NK-92 treated with Interleukin-12 subunit alpha and Interleukin-12 subunit beta, amount 100 ng/mL, for 24 hours (cell line): ENCODE measurements around the gene MSH5.

Experiments
- DNase-seq: peaks from one replicate; lab custom pipeline; 2025; lab: John Stamatoyannopoulos, UW

The MSH5 gene

DNA sequence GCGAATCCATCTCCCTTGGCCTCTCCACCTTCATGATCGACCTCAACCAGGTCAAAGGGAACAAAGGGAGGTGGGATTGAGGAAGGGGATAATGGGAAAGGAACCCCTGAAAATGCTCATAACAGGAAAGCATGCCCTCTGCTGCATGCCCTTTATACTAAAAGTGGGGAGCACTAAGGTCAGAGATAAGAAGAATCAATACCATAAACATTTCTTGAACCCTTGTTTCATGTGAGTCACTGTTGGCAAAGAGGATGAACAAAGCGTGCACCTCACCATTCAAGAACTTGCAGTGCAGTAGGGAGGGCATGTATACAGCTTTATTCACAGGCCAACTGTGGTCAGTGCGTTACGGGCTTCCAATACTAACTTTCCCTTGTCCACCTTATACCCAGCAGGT is 21.0 kb downstream of the MSH5 start:
- DNase-seq: no peak

DNA sequence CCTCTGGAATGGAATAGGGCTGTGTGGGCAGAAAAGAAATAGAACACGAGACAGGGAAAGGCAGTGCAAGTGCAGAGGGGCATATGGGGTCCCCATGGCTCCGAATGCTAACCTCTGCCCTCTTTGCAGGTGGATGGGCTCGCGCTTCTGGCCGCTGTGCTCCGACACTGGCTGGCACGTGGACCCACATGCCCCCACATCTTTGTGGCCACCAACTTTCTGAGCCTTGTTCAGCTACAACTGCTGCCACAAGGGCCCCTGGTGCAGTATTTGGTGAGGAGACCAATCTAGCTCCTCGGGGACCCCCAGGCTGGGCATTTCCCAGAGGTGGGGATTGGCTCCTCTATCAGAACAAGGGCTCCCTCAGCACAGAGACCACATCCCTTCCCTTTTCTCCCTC is 21.5 kb downstream of the MSH5 start:
- no peak for DNase-seq

DNA sequence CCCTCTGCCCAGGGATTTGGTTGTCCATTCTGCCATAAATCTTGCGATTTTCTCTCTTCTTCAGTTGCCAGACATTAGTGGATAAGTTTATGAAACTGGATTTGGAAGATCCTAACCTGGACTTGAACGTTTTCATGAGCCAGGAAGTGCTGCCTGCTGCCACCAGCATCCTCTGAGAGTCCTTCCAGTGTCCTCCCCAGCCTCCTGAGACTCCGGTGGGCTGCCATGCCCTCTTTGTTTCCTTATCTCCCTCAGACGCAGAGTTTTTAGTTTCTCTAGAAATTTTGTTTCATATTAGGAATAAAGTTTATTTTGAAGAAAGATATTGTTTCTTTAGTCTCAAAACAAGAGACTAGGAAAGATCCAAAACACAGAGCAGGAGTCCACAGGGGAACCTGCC is 22.6 kb downstream of the MSH5 start, which contains the start of gene SAPCD1:
Gene SAPCD1, plus strand, starts transcription at position 301 of the 400 bp plus-strand sequence. CDS start 399 bp downstream, outside the sequence.
- no peak for DNase-seq

DNA sequence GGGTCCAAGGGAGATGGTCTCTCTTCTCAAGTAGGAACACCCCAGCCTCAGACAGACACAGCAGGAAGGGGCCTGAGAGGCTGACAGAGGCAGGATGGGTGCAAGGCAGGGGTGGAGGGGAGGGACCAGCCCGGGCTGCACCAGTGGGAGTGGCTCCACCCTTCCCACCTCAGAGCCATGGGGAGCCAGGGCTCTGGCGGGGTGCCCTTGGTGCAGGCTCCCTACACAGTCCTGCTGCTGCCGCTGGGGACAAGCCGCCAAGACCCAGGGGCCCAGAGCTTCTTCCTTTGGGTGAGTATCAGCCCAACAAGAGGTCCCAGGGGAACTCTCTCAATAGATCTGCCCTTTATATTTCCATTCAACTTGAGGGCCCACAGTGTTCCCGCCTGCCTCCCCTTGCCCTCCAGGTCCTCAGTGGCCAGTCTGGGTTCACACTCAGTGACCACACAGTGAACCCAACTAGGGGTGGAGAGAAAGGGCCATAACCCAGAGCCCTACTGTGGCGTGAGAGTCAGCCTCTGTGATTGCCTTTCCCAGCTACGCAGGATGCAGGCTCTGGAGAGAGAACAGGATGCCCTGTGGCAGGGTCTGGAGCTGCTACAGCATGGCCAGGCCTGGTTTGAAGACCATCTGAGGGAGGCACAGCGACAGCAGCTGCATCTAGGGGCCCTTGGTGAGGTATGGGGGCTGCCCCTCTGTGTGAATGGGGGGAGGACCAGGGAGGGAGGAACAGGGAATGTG is 23.2 kb downstream of the MSH5 start:
- DNase-seq: no peak

DNA sequence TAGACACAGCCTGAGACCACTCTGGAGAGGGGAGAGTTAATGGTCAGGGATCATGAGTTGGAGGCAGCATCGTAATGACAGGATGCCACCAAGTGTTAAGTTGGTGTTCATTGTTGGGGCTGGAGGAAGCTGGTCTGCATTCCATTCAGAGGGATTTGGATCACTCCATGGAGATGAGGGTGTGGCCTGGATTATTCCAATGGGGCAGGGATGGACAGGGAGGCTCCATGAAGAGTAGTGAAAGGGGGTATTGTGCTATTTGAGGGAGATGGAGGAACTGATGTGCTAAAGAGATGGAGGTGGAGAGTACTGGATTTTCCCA is 23.8 kb downstream of the MSH5 start:
- DNase-seq: no peak

DNA sequence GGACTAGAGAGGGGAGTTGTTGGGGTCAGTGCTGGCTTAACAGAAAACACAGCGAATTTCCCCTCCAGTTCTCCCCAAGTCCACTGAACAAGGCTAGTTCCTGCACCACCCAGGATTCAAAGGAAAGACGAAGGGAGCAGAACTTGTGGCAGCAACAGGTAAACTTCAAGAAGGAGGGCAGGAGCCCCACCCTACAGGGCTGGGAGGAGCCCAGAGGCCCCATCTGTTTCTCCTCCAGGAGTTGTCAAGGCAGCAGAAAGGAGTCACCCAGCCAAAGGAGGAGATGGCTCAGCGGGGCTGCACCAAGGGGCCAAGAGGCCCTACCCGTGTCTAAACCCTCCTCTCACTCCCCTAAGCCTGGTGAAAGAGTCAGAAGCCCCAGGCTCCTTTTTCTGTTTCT is 24.4 kb downstream of the MSH5 start:
- DNase-seq: no peak

DNA sequence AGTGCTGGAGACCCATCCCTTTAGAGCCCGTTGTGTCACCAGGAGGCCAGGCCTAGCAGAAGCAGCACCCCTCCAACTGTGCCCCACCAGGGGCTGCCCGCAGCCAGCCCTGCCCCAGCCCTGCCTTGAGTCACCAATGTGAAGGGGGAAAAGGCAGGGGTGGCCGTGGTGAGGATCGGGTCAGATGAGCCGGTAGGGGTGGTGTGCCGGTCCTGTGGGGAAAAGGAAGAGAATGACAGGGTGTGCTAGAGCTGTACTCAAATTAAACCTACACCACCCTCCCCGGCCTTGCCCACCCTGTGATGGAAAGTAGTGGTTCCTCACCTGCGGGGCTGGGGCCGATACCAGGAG is 25.7 kb downstream of the MSH5 start:
- no peak for DNase-seq

DNA sequence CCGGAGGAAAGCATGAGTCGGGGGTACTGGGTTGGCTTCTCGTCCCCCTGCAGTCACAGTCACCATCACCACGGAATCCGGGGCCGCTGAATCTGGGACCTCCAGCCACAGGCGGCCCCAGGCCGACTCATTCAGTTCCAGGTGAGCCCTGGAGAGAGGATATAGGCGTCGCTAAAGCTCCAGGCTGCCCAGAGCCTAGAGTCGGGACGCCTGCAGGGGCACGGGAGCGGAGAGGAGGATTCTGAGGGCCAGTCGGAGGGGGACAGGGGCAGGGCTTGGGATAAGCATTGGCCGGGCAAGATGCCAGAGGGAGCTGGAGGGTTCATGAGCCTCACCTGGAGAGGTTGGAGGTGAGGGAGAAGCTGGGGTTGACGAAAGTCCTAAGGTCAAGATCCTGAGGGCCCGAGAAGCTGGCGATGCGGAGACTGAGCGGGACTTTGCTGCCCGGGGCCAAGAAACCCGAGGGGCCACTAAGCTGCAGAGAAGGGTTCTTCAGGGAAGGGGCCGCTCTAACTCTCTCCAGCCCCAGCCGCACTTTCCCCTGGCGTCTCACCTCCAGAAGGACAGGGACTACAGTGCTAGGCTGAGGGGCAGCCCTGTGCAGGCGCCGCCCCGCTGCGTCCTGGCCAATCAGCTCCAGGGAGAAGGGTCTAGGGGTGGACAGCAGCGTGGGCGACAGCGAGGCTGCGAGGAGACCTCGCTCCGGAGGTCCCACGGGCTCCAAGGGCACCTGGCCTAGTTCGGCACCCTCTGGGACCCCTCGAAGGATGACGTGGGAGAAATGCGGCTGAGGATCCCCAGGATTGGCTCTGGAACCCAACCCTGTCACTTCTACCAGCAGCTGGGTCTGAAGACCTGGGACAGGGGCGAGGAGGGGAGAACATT is 26.3 kb downstream of the MSH5 start:
- DNase-seq: no peak

DNA sequence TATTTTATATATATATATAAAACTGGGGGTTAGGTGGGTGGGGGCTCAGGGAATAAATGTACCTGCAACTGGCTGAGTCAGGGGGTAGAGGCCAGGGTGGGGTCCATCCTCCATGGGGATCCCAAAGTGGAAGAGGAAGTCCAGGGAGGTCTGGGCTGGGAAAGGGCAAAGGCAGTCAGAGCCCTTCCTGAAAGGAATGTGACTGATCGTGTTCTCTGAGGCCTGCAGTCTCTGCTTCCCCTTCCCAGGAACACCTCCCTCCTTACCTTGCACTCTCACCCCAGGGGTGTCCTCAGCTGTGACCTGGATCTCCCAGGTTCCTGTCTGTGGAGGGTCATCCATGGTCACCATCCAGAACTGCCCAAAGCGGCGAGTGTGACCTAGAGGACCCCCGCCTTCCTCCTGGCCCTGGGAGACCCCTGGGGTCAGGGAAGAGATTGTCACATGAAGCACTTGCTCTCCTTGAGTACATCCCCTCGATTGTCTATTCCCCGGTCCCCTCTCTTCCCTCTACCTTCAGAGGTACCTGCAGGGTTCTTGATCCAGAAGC is 27.4 kb downstream of the MSH5 start:
- DNase-seq: no peak

DNA sequence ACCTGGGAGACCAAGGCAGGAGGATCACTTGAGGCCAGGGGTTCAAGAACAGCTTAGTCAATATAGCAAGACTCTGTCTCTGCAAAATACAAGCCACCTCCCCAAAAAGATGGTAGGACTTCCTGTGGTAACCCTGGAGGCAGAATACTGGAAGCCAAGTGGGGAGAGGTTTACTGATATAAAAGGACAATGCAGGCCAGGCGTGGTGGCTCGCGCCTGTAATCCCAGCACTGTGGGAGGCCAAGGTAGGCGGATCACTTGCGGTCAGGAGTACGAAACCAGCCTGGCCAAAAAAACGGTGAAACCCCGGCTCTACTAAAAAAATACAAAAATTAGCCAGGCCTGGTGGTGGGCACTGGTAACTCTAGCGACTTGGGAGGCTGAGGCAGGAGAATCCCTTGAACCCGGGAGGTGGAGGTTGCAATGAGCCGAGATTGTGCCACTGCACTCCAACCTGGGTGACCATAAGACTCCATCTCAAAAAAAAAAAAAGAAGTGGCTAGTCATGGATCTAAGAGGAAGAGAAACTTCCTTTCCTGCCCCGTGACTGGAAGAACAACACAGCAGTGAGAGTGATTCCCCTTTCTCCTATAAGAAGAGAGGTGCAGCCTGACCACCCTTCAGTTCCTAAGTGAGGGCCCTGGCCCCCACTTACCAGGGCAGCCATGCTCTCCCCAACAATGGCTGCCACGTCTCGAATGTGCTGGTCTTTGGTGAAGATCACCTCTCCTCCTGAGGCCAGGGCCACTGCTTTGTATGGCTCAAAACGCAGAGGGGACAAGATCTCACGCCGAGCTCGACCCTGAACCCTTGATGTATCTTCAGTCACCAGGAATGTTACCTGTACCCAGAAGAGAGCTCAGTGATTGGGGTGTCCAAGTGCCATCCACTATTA is 28.8 kb downstream of the MSH5 start:
- no peak for DNase-seq

DNA sequence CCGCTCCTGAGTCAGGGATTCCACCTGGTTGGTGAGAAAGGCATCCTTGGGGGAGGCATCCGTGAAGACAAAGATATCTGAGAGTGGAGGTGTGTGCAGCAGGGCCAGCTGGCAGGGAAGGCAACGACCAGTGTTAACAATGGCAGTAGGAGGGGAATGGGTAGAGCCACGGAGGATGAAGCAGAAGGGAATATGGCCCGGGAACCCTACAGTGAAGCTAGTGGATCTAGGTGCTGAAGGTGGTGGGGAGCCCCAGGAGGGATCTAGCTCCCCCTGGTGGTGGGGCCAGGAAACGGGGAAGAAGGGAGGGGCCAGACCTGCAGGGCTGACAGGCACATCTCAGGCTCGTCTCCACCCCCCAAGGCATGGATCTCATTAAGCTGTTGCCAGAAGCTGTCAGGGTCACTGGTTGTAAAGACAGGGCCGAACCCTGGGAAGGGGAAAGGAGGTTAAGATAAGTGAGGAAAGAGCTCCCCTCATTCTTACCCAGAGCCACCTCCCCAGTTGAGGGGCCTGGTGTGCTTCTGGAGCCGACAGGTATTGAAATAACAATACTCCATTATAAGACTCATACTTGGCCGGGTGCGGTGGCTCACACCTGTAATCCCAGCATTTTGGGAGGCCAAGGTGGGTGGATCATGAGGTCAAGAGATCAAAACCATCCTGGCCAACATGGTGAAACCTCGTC is 30.0 kb downstream of the MSH5 start:
- DNase-seq: peak; percentile 45

DNA sequence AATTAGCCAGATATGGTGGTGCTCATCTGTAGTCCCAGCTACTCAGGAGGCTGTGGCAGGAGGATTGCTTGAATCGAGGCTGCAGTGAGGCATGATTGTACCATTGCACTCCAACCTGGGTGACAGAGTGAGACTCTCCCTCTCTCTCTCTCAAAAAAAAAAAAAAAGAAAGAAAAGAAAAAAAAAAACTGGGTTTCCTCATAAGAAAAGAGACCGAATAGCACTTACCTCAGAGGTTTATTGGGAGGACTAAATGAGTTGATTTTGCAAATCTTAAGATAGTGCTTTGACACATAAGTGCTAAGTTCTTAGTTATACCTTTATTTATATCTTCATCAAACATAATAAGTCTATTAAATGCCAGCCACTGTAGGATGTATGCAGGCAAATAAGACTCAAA is 31.1 kb downstream of the MSH5 start:
- DNase-seq: no peak

DNA sequence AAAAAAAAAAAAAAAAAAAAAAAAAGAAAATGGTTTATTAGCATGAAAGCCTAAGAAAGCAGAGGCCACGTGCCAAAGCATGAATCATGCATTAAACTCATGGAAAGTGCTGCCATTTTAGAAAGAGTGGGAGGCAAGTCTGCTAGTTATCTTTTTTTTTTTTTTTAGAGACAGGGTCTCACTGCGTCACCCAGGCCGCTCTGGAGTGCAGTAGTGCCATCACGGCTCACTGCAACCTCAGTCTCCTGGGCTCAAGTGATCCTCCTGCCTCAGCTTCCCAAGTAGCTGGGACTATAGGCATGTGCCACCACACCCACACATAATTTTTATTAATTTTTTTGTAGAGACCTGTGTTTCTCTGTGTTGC is 32.2 kb downstream of the MSH5 start:
- no peak for DNase-seq

DNA sequence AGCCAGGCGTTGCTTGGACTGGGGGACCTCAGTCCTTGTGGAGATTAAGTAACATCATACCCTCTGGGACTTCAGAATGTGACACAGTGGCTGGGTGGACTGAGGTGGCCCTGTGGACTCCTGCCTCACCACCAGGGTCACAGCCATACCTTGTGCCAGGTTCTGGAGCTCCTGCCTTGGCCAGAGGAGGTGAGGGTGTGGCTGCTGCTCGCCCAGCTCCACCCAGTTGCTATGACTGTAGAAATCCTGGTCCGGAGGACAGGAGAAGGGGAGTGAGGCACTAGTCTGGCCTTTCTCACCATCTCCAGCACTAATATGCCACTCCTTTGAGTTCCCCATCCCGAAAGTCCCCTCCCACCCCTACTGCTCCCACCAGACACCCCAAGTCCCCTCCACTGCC is 35.4 kb downstream of the MSH5 start:
- no peak for DNase-seq

DNA sequence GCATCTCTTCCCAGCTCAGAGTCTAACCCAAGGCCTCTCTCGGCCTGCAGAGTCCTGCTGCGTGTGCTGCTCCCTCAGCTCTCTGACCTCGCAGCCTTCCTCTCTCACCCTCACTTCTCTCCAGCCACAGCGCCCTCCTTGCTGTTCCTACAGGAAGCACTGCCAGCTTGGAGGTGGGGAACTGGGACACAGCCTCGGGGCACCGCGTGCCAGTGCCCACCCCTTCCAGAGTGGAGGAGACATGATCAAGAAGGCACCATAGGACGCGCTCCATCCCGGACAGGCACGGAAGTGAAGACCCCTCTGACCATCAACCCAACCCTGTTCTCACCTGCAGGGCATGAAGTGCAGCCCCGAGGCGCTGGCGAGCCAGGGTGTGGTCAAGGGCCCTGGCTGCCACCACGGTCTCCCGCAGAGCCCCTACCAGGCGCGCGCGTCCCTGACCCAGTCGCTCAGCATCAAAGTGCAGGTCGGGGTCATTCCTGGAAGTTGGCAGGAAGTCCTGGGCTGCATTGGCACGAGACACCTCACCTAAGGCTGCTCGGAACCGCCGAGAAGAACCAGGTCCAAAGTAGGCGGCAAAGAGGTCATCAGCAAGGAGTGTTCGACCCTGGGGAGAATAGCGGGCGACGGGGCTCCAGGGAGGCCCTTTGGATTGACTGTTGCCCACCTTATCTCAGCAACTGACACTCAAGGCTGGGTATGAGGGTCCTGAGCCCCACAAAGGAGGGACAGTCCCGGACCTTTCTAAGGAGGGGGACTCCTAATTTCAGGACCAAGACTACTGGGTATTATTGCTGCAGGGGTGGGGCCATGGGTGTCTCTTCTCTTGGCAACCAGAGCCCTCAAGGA is 36.1 kb downstream of the MSH5 start:
- DNase-seq: no peak

DNA sequence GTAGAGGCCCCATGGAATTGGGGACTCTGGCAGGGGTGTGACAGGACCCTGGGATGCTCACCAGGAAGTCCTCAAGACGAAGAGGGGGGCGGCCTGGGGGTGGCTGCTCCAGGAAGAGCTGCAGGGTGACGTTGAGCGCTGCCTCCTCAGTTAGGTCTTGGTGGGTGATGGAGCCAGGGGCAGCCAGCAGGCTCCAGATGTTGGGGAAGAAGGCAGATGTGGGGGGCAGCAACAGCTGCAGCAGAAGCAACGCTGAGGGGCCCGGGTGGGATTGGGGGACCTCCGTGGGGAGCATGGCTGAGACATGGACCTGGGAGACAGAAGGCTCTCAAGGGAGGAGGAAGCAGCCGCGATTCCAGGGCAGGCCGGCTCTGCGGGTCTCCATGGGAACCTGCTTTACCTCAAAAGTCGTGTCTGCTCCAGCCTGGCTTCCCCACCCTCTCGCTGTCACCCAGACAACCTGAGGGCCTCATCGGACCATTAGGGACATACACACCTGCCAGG is 36.7 kb downstream of the MSH5 start:
- DNase-seq: no peak

DNA sequence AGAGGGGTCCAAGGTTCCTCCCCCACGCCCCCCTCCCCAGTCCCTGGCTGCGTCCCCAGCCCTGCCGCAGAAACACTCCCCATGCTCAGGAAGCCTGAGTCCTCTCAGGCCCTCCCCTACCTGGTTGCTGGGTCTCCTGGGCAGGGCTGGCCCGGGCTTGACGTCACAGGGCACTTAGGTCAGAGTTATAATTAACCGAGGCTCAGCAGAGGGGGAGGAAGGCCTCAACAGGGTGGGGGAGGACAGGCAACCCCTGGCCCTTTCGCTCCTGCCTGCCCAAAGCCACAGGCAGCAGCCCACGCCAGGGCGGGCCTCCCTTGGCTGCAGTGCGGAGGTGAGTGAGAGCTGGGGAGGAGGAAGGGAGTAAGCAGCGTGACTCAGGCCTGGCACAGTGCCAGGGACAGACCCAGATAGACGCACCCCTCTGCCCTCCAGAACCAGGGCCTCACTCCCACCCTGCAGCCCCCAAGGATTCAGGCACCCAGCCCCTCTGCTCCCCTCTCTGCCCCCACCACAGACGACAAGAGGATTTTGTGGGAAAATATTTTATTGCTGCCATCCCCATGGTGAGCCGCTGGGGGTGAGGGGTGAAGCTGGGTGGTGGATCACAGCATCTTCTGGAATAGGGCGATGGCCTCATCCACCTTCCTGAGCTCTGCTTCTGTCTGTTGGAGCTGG is 37.3 kb downstream of the MSH5 start, which contains the start of gene VWA7:
Gene VWA7, minus strand, starts transcription at position 340 of the 678 bp plus-strand sequence. CDS start 549 bp downstream, outside the sequence.
- DNase-seq: no peak

DNA sequence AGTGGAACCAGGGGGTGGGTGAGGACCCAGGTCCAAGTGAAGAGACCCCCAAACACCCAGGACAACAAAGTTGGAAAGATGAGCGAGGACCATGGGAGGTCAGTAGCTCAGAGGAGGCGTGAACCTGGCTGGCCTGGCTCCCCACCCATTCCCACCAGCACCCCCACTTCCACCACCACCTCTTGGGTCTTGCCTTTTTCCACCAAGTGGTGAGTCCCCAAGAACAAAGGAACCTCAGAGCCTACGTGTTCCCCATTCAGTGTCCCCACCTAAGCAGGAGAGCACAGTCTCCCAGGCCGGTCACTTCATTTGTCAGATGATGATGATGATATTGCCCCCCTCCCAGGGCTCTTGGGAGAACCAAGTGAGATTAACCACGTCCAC is 37.9 kb downstream of the MSH5 start:
- DNase-seq: no peak

DNA sequence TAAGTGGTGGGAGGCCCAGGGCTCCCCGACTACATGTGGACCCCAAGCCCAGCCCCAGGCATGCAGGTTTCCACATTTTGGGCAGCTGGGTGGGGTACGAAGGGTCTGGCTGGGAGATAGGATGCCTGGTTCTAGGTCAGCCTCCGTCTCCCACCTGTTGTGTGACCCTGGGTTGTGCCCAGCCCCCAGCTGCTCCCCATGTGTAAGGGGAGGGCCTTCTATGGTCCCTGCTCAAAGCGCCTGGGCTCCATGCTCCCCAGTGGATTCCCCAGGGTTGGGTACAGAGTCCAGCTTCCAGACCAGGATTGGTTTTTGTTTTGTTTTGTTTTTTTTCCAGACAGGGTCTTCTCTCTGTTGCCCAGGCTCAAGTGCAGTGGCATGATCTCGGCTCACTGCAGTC is 38.4 kb downstream of the MSH5 start:
- DNase-seq: no peak
